Kidney (tissue), 14 donors: ENCODE results near the gene SLC6A11. TPM values are rescaled to one million over a fixed set of nuclear protein-coding genes. Genes with fewer than 3 reads are reported as not detected.

Experiments used
- DNase-seq, 5 donors: peaks; one replicate each; pipeline ENCODE4 v3.0.0-alpha.2; 2013 to 2020
- FAIRE-seq: peaks from 2 replicates; lab custom pipeline; 2012; peaks lifted over from hg19 to GRCh38; lab: Jason Lieb, UNC
- H3K27ac ChIP-seq, 2 donors: one replicate each; pipeline ENCODE4 v1.7.0; 2013; ENCODE audit warnings: low read depth in 2 of 2, low read length in 2 of 2, inconsistent platforms in 1 of 2
- H3K27me3 ChIP-seq: one replicate; pipeline ENCODE4 v1.7.1; 2013; ENCODE audit warnings: low read length, inconsistent platforms; ENCODE audit not compliant: control insufficient read depth, insufficient read depth
- H3K36me3 ChIP-seq, 3 donors: one replicate each; pipeline versions ENCODE4 v1.7.0 to v1.7.1; 2013; ENCODE audit warnings: low read length in 3 of 3, control low read depth in 1 of 3, inconsistent platforms in 1 of 3; ENCODE audit not compliant: insufficient read depth in 3 of 3, control insufficient read depth in 2 of 3
- H3K4me1 ChIP-seq, 3 donors: one replicate each; pipeline versions ENCODE4 v1.7.0 to v1.7.1; 2013; ENCODE audit warnings: low read length in 3 of 3, inconsistent platforms in 1 of 3, low read depth in 1 of 3; ENCODE audit not compliant: control insufficient read depth in 2 of 3, insufficient read depth in 2 of 3
- H3K4me3 ChIP-seq, 3 donors: one replicate each; pipeline versions ENCODE4 v1.7.0 to v1.8.1; 2013; ENCODE audit warnings: low read length in 3 of 3, control low read depth in 1 of 3, inconsistent platforms in 1 of 3
- H3K9ac ChIP-seq, 3 donors: one replicate each; pipeline versions ENCODE4 v1.7.0 to v1.7.1; 2013; ENCODE audit warnings: low read length in 3 of 3, control low read depth in 1 of 3, inconsistent platforms in 1 of 3
- H3K9me3 ChIP-seq, 3 donors: one replicate each; pipeline versions ENCODE4 v1.7.0 to v1.7.1; 2013; ENCODE audit warnings: low read length in 3 of 3, control low read depth in 1 of 3, inconsistent platforms in 1 of 3; ENCODE audit not compliant: control insufficient read depth in 2 of 3, insufficient read depth in 1 of 3
- CTCF ChIP-seq: IDR thresholded peaks from 3 replicates; pipeline ENCODE4 v1.5.1; 2012; ENCODE audit warnings: mild to moderate bottlenecking, moderate library complexity, borderline replicate concordance; ENCODE audit not compliant: insufficient read depth; ENCODE audit errors: extremely low read depth
- intact Hi-C: fragments of 100-400 bp; cut with DNase I; formaldehyde crosslinking; loops from one replicate; pipeline ENCODE4 v1.11.1; 2022
- polyA plus RNA-seq: library from polyadenylated mRNA; stranded (reverse); fragments of 350-450 nt; fragmentation: Illumina TruSeq; extraction: RNeasy Lipid Tissue Mini Kit (QIAGEN cat#74804); gene quantifications from one replicate; pipeline ENCODE4 v1.2.3, GENCODE V29; 2014; ENCODE audit warnings: low read depth, low replicate concordance; ENCODE audit not compliant: insufficient read depth
- total RNA-seq: library from RNA; stranded (reverse); fragmentation: NEBNext Ultra II Directional; extraction: Animal tissue kit (Norgen Biotek cat#: 25700); gene quantifications from one replicate; pipeline ENCODE4 v1.2.1, GENCODE V29; 2021
- donor health status: control.
- donor health status: control.
- donor health status: control.
- donor health status: control.
- donor health status: control.
- donor health status: DM: yes; HTN: yes; CAD: no.
- donor health status: Normal renal cell carcinoma (clear cell type).

The SLC6A11 gene
- total and polyA plus RNA-seq, 2 donors from 2014 or later, result 0.38 TPM; not detected in 1

GRCh38 chr3:10950476-10951294, 134.7 kb downstream of the SLC6A11 start:
- Histone ChIP-seq H3K27ac (no peak overlapping the region), H3K9ac (no peak overlapping the region), H3K4me3 (no peak overlapping the region), H3K27me3 (no peaks in the 10 kb centered on the region), H3K36me3 (no peaks in the 10 kb centered on the region), H3K4me1 (no peaks in the 10 kb centered on the region), H3K9me3 (no peaks in the 10 kb centered on the region)
- intact Hi-C loops, result no loop called here
- FAIRE-seq, result no peak
- TF ChIP-seq CTCF, result peak; percentile 46
- peak in 2 of 5 donors; percentile 33 to 53 for DNase-seq

- Histone ChIP-seq H3K9ac (no peak overlapping the region), H3K36me3 (no peaks in the 10 kb centered on the region), H3K4me3 (no peak overlapping the region), H3K27ac (no peak overlapping the region), H3K9me3 (no peaks in the 10 kb centered on the region), H3K27me3 (no peaks in the 10 kb centered on the region), H3K4me1 (no peaks in the 10 kb centered on the region)
- no peak for TF ChIP-seq CTCF
- intact Hi-C loops, result no loop called here
- FAIRE-seq (no peak), DNase-seq (no peak)
Measured at GRCh38 chr3:10951295-10951926, 135.4 kb downstream of the SLC6A11 start.

GRCh38 chr3:10952525-10952924, 136.5 kb downstream of the SLC6A11 start:
- Histone ChIP-seq H3K9me3 (no peaks in the 10 kb centered on the region), H3K4me3 (no peak overlapping the region), H3K4me1 (no peaks in the 10 kb centered on the region), H3K27me3 (no peaks in the 10 kb centered on the region), H3K9ac (no peak overlapping the region), H3K27ac (no peak overlapping the region), H3K36me3 (no peaks in the 10 kb centered on the region)
- no peak for TF ChIP-seq CTCF
- intact Hi-C loops, result no loop called here
- DNase-seq (no peak), FAIRE-seq (no peak)
